ENCODE measurements around the gene PF4V1.

The PF4V1 gene

GRCh38 chr4:73832651-73833237 lies 20.4 kb upstream of the PF4V1 start:
- Histone ChIP-seq H2AFZ (ENCODE audit: low read depth, low read length) (peak overlapping the region; percentile 28; the same call in 1 of the 2 replicates), H3K79me2 (ENCODE audit: insufficient read depth, low read length) (no peaks in the 10 kb centered on the region), H3K9ac (ENCODE audit: low read depth, low read length) (no peak overlapping the region), H3K4me2 (ENCODE audit: insufficient read depth, low read length) (no peak overlapping the region), H3K27ac (ENCODE audit: low read length) (peak overlapping the region; percentile 3; the same call in 1 of the 2 replicates), H3K9me3 (ENCODE audit: insufficient read depth, low read length, severe bottlenecking) (no peaks in the 10 kb centered on the region), H3K27me3 (ENCODE audit: insufficient read depth, low read length, poor library complexity) (no peaks in the 10 kb centered on the region), H3K4me3 (ENCODE audit: low read depth in 1 of 2, low read length in 2 of 2) (no peak overlapping the region), H4K20me1 (ENCODE audit: insufficient read depth, low read length) (no peaks in the 10 kb centered on the region), H3K36me3 (ENCODE audit: insufficient read depth, low read length) (no peaks in the 10 kb centered on the region), H3K4me1 (ENCODE audit: insufficient read depth, low read length) (peaks cover 14% of the 10 kb centered on the region)
- DNase-seq (no peak), ATAC-seq (ENCODE audit: insufficient read depth, low read depth) (peak; percentile 58; the same call in 2 of the 3 replicates)
- TF ChIP-seq EZH2 (IDR thresholded peaks at IDR 0.05; ENCODE audit: borderline replicate concordance, low read depth, low read length, severe bottlenecking) (no peak), CTCF (IDR thresholded peaks at IDR 0.05; ENCODE audit: borderline replicate concordance, extremely low read depth, low read length, poor library complexity, severe bottlenecking) (no peak)

GRCh38 chr4:73836373-73837279 lies 16.5 kb upstream of the PF4V1 start, which contains the start of gene CXCL6:
CXCL6 (plus strand) TSS chr4:73836678; CDS start chr4:73836751, 73 bp downstream.
- H3K9me3 ChIP-seq (ENCODE audit: insufficient read depth, low read length, severe bottlenecking): no peaks in the 10 kb centered on the region
- no peaks in the 10 kb centered on the region for H3K27me3 ChIP-seq (ENCODE audit: insufficient read depth, low read length, poor library complexity)
- DNase-seq: no peak
- H3K4me1 ChIP-seq (ENCODE audit: insufficient read depth, low read length): peaks cover 14% of the 10 kb centered on the region
- no peaks in the 10 kb centered on the region for H3K79me2 ChIP-seq (ENCODE audit: insufficient read depth, low read length)
- H3K9ac ChIP-seq (ENCODE audit: low read depth, low read length): no peak within 1 kb of the TSS
- H4K20me1 ChIP-seq (ENCODE audit: insufficient read depth, low read length): no peaks in the 10 kb centered on the region
- H3K4me3 ChIP-seq (ENCODE audit: low read depth in 1 of 2, low read length in 2 of 2): no peak within 1 kb of the TSS
- H3K27ac ChIP-seq (ENCODE audit: low read length): no peak within 1 kb of the TSS
- TF ChIP-seq EZH2 (IDR thresholded peaks at IDR 0.05; ENCODE audit: borderline replicate concordance, low read depth, low read length, severe bottlenecking) (no peak), CTCF (IDR thresholded peaks at IDR 0.05; ENCODE audit: borderline replicate concordance, extremely low read depth, low read length, poor library complexity, severe bottlenecking) (no peak)
- H2AFZ ChIP-seq (ENCODE audit: low read depth, low read length): no peak within 1 kb of the TSS
- no peaks in the 10 kb centered on the region for H3K36me3 ChIP-seq (ENCODE audit: insufficient read depth, low read length)
- no peak for ATAC-seq (ENCODE audit: insufficient read depth, low read depth)
- no peak within 1 kb of the TSS for H3K4me2 ChIP-seq (ENCODE audit: insufficient read depth, low read length)

GRCh38 chr4:73839071-73839470 lies 14.0 kb upstream of the PF4V1 start:
- H3K27ac ChIP-seq (ENCODE audit: low read length): no peak overlapping the region
- no peaks in the 10 kb centered on the region for H3K9me3 ChIP-seq (ENCODE audit: insufficient read depth, low read length, severe bottlenecking)
- ATAC-seq (ENCODE audit: insufficient read depth, low read depth) (no peak), DNase-seq (no peak)
- no peaks in the 10 kb centered on the region for H3K27me3 ChIP-seq (ENCODE audit: insufficient read depth, low read length, poor library complexity)
- H3K36me3 ChIP-seq (ENCODE audit: insufficient read depth, low read length): no peaks in the 10 kb centered on the region
- no peaks in the 10 kb centered on the region for H4K20me1 ChIP-seq (ENCODE audit: insufficient read depth, low read length)
- TF ChIP-seq EZH2 (IDR thresholded peaks at IDR 0.05; ENCODE audit: borderline replicate concordance, low read depth, low read length, severe bottlenecking) (no peak), CTCF (IDR thresholded peaks at IDR 0.05; ENCODE audit: borderline replicate concordance, extremely low read depth, low read length, poor library complexity, severe bottlenecking) (no peak)
- H3K4me2 ChIP-seq (ENCODE audit: insufficient read depth, low read length): no peak overlapping the region
- no peak overlapping the region for H3K9ac ChIP-seq (ENCODE audit: low read depth, low read length)
- H3K4me1 ChIP-seq (ENCODE audit: insufficient read depth, low read length): no peaks in the 10 kb centered on the region
- no peaks in the 10 kb centered on the region for H3K79me2 ChIP-seq (ENCODE audit: insufficient read depth, low read length)
- H3K4me3 ChIP-seq (ENCODE audit: low read depth in 1 of 2, low read length in 2 of 2): no peak overlapping the region
- H2AFZ ChIP-seq (ENCODE audit: low read depth, low read length): no peak overlapping the region
